ENCODE results near the gene MYH14.

DNA sequence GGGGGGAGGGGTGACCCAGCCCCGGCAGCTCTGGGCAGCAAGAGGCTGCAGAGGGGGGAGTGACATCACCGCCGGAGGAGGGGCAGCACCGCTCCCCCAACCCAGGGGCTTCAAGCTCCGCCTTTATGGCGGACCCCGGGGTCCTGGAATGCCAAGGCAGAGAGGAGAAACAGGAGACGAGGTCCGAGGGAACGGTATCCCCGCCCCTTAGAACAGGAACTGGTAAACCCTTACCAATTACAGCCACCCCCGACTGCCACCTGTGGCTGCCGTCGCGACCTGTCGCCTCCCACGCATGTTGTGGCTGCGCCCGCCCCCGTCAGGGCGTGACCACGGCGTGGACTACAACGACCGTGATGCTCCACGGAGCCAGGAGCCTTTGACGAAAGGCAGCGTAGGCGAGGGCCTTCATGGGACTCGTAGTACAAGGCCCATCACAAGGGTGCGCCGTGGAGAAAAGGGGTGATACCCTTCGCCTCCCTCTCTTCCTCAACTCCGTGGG lies 129.9 kb downstream of the MYH14 start:
- TF ChIP-seq, protein P1, sequence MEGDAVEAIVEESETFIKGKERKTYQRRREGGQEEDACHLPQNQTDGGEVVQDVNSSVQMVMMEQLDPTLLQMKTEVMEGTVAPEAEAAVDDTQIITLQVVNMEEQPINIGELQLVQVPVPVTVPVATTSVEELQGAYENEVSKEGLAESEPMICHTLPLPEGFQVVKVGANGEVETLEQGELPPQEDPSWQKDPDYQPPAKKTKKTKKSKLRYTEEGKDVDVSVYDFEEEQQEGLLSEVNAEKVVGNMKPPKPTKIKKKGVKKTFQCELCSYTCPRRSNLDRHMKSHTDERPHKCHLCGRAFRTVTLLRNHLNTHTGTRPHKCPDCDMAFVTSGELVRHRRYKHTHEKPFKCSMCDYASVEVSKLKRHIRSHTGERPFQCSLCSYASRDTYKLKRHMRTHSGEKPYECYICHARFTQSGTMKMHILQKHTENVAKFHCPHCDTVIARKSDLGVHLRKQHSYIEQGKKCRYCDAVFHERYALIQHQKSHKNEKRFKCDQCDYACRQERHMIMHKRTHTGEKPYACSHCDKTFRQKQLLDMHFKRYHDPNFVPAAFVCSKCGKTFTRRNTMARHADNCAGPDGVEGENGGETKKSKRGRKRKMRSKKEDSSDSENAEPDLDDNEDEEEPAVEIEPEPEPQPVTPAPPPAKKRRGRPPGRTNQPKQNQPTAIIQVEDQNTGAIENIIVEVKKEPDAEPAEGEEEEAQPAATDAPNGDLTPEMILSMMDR (IDR thresholded peaks at IDR 0.05): no peak
- no peak for TF ChIP-seq POLR2A (IDR thresholded peaks at IDR 0.05)
